HG03039 (cell line): ENCODE results near the gene RAB11FIP5.
"Not testable (repeated sequence)": the region's sequence is repeated elsewhere in the genome, so short reads cannot be mapped to it uniquely, and the experiment has no call there.

ENCODE experiments used
- ATAC-seq: cut with Tn5 transposase; IDR thresholded peaks from one replicate; pipeline ENCODE4 v1.9.1; 2021; ENCODE audit warnings: mild to moderate bottlenecking, moderate library complexity; ENCODE audit not compliant: unreplicated experiment

RAB11FIP5 gene, protein sequence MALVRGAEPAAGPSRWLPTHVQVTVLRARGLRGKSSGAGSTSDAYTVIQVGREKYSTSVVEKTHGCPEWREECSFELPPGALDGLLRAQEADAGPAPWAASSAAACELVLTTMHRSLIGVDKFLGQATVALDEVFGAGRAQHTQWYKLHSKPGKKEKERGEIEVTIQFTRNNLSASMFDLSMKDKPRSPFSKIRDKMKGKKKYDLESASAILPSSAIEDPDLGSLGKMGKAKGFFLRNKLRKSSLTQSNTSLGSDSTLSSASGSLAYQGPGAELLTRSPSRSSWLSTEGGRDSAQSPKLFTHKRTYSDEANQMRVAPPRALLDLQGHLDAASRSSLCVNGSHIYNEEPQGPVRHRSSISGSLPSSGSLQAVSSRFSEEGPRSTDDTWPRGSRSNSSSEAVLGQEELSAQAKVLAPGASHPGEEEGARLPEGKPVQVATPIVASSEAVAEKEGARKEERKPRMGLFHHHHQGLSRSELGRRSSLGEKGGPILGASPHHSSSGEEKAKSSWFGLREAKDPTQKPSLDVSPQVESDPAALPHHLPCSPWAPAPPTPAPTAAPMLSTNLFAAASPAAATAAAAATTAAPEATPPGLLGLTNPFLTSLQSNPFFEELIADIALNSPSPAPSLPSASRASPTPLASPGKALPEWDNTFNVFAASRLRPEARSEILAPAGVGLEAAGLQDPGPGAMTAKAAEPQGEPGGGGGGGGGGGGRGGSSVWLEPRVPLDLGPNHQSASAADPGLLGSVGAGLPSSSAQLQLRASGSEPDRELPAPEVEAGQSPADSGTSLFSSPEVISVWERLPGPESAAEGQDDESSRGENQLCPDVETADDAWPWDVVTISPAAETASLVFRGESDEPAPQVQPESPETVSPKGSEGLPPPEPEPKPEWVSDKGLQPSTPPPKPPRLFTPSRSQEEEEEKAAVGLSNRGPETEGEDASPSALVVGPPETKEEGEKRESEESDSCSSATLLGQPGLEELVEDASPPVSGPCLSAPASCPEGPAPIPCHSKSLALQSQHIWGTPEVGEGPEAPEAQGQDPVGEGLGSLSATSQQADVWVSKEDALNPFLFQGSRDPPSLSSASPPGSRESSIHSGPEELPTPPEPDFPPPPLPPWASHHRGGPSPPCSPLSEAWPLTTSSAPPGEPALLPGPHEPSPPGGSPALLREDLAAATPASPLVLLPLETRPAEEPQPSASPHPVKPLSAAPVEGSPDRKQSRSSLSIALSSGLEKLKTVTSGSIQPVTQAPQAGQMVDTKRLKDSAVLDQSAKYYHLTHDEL (N-terminal part only)

DNA sequence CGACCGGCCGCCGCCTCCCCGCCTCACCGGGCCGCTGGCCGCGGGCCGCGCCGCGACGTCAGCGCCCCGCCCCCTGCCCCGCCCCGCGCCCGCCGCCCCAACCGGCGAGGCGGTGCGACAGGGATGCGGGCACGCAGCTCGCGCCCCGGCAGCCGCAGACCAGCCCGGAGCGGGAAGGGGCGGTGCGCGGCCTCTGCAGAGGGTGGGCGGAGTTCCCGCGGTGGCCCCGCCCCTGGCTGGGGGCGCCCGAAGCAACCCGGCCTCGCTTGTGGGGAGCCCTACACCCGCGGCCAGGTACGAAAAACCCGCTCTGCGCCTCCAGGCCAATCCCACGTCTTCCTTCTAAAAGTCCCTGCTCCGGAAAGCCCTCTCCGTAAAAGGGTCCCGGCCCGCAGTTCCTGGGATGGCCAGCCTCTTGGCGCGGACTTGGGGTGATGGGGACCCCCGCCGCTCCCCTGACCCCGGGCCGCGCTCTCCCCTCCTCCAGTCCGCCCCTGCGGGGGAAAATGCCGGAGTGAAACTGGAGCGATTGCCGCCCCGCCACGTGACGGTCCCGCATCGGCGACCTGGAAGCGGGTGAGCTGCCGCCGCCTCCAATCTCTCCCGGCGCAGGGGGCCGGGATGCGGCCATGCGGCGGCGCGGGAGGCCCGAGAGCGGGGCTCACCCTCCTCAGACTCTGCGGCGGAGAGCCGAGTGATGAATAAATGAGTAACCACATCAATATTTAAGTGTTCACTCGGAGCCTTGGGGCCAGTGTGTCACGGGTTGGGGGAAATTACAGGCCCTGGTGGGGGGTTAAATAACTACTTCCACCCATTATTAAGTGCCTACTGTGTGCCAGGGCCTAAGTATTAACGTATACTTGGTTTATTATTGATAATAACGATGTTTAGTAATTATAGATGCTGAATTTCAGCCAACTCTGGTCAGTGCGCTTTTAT, at the start of gene RAB11FIP5:
Gene RAB11FIP5 (minus strand): TSS at position 36 of the 942 bp plus-strand sequence. CDS start 171 bp downstream, outside the sequence.
- ATAC-seq, result peak; percentile 69

DNA sequence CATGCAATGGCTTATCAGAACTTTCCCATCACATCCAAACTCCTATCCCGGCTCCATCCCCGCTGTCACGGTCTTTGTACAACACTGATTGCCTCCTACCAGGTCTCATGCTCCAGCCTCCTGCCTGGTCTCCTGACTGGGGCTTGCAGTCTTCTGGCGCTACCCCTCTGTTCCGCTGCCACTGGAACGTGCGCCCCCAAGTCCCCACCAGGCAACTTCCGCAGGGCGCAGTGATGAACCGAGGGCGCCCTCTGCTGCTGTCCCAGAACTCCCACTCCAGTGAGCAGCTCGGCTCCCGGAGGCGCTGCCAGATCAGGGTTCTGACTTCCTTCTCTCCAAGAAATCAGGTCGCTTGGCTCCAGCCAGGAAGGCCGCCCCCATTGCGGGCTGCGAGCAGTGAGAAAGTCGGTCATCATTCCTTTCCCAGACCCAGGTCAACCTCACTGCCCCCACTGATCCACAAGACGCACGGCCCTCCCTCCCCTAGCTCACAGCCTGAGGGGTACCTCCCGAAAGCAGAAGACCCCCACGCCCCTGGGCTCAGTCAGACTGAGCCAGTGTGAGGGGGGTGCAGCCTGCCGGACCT, 43.9 kb upstream of the RAB11FIP5 start:
- ATAC-seq, result no peak

DNA sequence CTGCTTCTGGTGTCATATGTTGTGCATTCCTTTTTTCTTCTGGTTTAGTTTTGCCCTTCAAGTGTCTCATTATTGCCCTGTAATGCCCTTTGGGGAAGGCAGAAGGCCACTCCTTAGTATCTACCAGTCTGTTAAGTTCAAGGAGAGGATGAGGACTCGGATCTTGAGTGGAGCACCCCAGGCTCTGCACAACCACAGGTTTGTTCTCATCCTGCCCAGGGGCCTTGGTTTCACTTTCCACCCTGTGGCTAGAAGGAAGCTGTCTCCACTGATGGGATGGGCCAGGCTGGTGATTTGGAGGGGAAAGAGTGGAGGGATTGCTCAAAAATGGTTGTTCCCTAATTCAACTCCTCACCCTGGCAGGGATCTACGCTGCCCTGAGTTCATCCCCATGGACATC, 30.2 kb upstream of the RAB11FIP5 start:
- ATAC-seq, result no peak

DNA sequence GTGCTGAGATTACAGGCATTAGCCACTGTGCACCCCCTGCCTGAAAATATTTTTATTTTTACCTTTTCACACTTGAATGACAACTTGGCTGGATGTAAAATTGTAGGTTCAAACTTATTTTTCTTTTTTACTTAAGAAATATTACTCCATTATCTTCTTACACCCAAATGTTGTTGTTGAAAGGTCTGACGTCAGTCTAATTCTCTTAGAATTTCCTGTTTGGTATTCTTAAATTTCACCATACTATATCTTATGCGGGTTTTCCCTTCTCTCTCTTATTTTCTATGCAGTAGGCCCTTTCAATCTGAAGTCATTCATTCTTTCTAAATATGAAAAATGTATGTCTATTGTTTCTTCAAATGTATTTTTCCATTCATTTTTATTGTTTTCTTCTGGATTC, 29.1 kb upstream of the RAB11FIP5 start:
- no peak for ATAC-seq

DNA sequence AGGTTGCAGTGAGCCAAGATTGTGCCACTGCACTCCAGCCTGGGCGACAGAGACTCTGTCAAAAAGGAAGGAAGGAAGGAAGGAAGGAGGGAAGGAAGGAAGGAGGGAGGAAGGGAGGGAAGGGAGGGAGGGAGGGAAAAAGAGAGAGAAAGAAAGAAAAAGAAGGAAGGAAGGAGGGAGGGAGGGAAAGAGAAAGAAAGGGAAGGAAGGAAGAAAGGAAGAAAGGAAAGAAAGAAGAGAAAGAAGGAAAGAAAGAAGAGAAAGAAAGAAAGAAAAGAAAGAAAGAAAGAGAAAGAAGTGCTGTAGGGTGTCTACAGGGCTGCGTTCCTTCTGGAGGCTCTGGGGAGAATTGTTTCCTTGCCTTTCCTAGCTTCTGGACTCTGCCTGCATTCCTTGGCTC, 22.5 kb upstream of the RAB11FIP5 start:
- no peak for ATAC-seq

DNA sequence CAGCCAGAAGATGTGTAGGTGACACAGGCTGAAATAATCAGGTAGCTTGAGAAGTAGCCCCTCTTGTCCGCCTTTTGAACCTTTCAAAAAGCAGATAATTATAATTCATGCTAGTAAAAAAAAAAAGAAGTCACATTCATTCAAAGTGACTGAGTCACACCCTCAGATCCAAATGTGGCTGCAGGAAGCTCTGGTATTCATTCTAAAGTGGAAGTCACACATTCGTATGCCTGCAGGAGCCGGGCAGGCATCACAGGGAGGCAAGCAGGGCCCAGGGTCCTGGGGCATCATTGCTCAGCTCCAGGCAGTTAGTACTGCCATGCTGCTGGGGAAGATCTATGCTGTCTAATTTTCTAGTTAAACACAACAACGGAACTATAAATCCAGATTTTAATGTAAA, 21.7 kb upstream of the RAB11FIP5 start:
- no peak for ATAC-seq

DNA sequence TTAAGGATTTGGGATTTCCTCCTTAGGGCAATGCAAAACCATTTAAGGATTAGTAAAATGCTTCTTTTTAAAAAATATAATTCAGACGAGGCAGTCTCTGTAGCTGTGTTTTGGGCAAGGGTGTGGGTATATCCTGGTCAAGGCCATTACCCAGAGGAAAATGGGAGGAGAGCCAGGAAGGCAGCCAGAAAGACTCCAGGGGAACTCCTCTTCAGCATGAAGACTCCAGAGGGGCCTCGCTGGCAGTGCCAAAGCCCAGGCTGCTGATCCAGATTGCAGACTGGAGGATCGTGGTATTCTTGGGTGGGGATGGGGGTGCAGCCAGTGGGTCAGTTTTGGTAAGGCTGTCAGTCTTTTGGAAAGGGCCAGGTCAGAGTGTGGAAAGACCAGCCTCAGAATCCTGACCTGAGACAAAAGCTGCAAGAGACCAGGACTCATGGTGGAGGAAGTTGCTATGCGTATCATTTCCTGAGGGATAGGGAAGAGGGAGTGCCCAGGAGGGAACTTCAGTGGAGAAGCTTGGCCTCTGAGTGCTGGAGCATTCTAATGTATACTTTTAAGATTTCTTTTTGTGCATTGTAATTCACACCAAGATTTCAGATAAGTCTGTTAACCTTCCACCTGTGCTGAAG, 20.9 kb upstream of the RAB11FIP5 start:
- ATAC-seq, result no peak

DNA sequence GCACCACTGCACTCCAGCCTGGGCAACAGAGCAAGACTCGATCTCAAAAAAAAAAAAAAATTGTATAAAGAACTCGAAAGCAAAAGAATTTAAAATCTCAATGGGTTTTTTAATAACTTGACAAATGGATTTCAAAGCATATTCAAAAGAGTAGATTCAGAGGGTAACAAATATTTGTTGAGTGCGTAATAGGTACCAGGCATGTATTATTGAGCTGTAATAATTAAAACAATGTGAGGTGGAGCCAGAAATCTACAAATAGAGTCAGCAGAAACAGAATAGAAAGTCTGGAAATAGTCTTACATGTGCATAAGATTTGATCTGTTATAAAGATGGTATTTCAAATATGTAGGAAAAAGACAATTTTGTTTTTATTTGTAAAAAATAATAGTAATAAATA, 19.1 kb upstream of the RAB11FIP5 start:
- no peak for ATAC-seq

DNA sequence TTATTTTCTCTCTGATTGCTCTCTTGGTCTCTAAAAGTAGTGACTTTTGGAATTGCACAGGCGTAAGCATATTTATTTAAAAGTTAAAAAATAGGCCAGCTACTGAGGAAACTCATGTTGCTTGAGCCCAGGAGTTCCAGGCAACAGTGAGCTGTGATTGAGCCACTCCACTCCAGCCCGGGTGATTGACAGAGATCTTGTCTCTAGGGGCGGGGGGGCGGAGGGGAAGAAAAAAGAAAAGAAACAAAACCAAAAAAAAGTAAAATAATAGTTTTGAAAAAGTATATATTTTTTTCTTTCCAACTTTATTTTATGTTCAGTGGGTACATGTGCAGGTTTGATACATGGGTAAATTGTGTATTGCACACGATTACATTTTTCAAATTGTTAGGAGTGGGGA, 18.0 kb upstream of the RAB11FIP5 start:
- no peak for ATAC-seq

DNA sequence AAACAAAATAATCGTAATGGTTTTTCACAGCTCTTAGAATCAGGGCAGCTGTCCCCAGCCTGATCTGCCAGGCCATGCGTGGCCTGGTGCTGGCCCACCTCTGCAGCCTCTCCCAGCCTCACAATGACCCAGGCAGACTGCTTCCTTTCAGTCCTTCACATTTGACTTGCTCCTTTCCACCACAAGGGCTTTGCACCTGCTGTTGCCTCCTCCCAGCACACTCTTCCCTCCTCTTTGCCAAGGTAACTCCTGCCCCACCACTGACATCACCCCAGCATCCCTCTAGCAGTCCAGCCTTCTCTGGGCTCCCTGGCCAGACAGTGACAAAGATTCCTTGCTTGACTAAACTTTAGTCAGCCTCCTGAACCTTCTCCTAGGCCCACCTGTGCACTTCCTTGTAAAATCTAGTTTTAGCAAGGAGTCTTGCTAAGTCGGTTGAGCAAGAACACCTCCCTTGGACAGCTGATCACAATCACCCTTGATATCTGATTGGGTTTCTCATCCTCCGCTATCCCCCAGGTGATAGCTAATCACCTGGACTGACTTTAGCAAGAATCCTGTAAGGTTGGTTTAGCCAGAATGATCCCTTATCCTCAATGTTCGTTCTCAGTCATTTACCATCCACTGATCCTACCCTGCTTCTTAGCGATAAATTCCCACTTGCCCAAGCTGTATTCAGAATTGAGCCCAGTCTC, 16.2 kb upstream of the RAB11FIP5 start:
- ATAC-seq, result no peak

DNA sequence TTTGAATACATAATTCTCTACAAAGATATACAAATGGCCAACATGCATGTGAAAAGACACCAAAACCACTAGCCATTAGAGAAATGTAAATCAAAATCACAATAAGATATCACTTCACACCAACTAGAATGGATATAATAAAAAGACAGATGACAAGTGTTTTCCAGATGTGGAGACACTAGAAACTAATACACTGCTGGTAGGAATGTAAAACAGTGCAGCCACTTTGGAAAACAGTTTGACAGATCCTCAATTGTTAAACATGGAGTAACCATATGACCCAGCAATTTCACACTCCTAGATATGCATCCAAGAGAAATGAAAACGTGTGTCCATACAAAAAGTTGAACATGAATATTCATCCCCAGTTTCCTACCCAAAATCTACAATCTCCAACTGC, 9.8 kb upstream of the RAB11FIP5 start:
- no peak for ATAC-seq

DNA sequence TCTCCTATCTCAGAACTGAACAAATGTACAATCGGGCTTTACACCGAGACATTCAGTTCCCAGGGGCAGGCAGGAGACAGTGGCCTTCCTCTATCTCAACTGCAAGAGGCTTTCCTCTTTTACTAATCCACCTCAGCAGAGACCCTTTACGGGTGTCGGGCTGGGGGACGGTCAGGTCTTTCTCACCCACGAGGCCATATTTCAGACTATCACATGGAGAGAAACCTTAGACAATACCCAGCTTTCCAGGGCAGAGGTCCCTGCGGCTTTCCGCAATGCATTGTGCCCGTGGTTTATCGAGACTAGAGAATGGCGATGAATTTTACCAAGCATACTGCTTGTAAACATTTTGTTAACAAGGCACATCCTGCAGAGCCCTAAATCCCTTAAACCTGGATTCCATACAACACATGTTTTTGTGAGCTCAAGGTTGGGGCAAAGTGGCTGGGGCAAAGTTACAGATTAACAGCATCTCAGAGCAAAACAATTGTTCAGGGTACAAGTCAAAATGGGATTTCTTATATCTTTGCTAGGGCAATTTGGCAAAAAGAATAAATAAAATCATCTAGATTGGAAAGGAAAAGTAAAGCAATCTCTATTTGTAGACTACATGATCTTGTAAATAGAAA, 7.0 kb upstream of the RAB11FIP5 start:
- not testable (repeated sequence) for ATAC-seq

DNA sequence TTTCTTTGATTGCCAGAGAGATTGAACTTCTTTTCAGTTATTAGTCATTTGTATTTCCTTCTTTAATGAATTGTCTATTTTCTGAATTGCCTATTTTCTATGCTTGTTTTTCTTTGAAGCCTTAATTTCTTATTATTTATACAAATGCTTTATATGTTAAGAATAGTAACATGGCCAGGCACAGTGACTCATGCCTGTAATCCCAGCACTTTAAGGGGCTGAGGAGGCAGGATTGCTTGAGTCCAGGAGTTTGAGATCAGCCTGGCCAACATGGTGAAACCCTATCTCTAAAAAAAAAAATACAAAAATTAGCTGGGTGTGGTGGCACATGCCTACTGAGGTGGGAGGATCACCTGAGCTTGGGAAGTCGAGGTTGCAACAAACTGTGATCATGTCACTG, 4.7 kb upstream of the RAB11FIP5 start:
- ATAC-seq, result no peak

DNA sequence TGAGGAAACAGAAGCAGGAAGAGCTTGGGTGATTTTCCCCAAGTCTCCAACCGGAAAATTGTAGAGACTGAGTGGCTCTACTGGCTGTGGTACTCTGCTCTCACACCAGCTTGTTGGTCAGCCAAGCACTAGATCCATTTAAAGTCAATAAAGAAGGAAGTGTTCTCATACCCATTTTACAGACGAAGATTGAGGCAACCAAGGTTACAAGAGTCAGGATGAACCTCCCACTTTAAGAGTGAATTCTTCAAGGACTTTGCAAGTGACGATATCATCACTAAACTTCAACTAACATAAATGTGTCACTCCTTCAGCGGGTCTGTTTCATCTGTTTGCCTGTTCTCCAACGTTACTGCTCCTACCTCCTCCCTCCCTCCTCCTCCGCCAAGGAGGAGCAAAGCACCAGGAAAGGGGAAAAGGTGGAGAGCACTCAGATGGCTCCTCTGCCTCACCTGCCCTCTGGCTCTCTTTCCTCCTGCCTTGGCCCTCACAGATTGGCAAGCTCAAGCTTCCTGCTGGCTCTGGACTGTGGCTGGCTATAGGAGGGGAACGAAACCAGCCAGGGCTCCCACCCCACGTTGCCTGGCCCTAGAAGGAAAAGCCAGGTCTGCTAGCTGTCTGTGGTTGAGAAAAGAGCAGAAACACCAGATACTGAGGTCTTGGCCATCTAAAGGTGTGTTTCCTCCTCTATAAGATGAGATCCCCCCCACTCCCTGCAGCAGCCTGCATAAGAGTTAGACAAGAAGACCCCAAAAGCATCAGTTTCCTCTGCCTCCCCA, 3.6 kb upstream of the RAB11FIP5 start:
- no peak for ATAC-seq

DNA sequence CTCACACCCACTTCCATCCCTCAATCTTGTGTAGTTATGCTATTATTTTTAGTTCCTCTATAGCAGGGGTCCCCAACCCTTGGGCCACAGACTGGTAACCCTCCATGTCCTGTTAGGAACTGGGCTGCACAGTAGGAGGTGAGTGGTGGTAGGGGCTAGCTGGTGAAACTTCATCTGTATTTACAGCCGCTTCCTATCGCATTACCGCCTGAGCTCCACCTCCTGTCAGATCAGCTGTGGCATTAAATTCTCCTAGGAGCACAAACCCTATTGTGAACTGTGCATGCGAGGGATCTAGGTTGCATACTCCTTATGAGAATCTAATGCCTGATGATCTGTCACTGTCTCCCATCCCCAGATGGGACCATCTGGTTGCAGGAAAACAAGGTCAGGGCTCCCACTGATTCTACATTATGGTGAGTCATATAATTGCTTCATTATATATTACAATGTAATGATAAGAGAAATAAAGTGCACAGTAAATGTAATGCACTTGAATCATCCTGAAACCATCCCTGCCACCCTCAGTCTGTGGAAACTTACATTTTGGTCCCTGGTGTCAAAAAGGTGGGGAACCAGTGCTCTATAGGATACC, 1.6 kb upstream of the RAB11FIP5 start:
- no peak for ATAC-seq

DNA sequence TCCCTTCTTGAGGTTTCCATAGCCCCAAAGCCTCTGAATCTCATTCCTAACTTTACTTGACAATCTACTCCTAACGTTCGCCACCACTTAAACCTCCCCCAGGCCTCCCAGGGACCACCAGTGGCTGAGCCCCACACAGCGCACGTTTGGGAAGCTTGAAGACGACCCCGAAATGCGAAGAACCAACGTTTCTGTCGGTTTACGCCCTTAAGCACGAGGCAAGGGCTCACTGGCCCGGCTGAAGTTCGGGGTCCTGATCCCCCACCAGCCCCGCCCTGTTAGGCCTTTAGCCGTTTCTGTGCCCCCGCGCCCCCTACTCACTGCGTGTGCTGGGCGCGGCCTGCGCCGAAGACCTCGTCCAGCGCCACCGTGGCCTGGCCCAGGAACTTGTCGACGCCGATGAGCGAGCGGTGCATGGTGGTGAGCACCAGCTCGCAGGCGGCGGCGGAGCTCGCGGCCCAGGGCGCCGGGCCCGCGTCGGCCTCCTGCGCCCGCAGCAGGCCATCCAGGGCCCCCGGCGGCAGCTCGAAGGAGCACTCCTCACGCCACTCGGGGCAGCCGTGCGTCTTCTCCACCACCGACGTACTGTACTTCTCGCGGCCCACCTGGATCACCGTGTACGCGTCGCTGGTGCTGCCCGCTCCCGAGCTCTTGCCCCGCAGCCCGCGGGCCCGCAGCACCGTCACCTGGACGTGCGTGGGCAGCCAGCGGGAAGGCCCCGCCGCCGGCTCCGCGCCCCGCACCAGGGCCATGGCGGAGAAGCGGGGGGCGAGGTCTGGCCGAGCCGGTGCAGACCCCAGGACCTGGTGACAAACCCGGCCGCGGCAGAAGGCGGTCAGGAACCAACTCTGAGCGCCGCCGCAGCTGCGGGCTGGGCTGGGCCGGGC, 479 bp downstream of the RAB11FIP5 start:
- ATAC-seq, result peak; percentile 25
